Esophagus squamous epithelium (tissue), 4 donors: Measurements from ENCODE around the gene COLQ.

Experiments used
- CTCF ChIP-seq, 6 experiments: fragments of 450-650 bp in 4 of 6; fragments of 200-600 bp in 2 of 6; sonication (generic) in 2 of 6; IDR thresholded peaks; one replicate each; pipeline ENCODE4 v1.5.1; 2016 to 2019; ENCODE audit warnings: antibody characterized with exemption in 6 of 6, mild to moderate bottlenecking in 4 of 6, moderate library complexity in 4 of 6
- POLR2A ChIP-seq, 4 donors: fragments of 450-650 bp; IDR thresholded peaks; one replicate each; pipeline ENCODE4 v1.6.1; 2017; ENCODE audit warnings: antibody characterized with exemption in 4 of 4, mild to moderate bottlenecking in 4 of 4, moderate library complexity in 3 of 4

GRCh38 chr3:15520185-15520584, 1.3 kb downstream of the COLQ start:
- no peak for TF ChIP-seq POLR2A (IDR thresholded peaks at IDR 0.05)
- TF ChIP-seq CTCF (IDR thresholded peaks at IDR 0.05): no peak
